Thyroid gland (tissue), 4 donors: Measurements from ENCODE around the gene KIAA2012. TPM values are rescaled to one million over a fixed set of nuclear protein-coding genes. Genes with fewer than 3 reads are reported as not detected.

ENCODE experiments used
- DNase-seq, 2 donors: peaks; one replicate each; pipeline ENCODE4 v3.0.0-alpha.2; 2019
- H3K27ac ChIP-seq, 3 donors: fragments of 200-600 bp; sonication (generic); 1 replicate in 2 of 3; 2 replicates in 1 of 3; pipeline ENCODE4 v1.5.1; 2016 to 2019; ENCODE audit warnings: mild to moderate bottlenecking in 1 of 3, moderate library complexity in 1 of 3
- H3K27me3 ChIP-seq: fragments of 200-600 bp; sonication (generic); one replicate; pipeline ENCODE4 v1.5.1; 2019
- H3K36me3 ChIP-seq, 2 donors: fragments of 200-600 bp; sonication (generic); one replicate each; pipeline ENCODE4 v1.5.1; 2016 to 2019
- H3K4me1 ChIP-seq, 2 donors: fragments of 200-600 bp; sonication (generic); one replicate each; pipeline ENCODE4 v1.5.1; 2017 to 2019
- H3K4me3 ChIP-seq, 3 donors: fragments of 200-600 bp; sonication (generic); replicated peaks in 1 of 3; 1 replicate in 2 of 3; 2 replicates in 1 of 3; pipeline ENCODE4 v1.5.1; 2016; ENCODE audit warnings: mild to moderate bottlenecking in 1 of 3
- H3K9me3 ChIP-seq: fragments of 200-600 bp; sonication (generic); one replicate; pipeline ENCODE4 v1.5.1; 2017
- CTCF ChIP-seq, 6 experiments: fragments of 200-600 bp in 3 of 6; fragments of 450-650 bp in 3 of 6; sonication (generic) in 3 of 6; IDR thresholded peaks; one replicate each; pipeline ENCODE4 v1.5.1; 2016 to 2019; ENCODE audit warnings: antibody characterized with exemption in 6 of 6, mild to moderate bottlenecking in 2 of 6, inconsistent platforms in 1 of 6, moderate library complexity in 1 of 6
- POLR2A ChIP-seq, 2 donors: fragments of 450-650 bp; IDR thresholded peaks; one replicate each; pipeline ENCODE4 v1.6.1; 2017; ENCODE audit warnings: antibody characterized with exemption in 2 of 2, mild to moderate bottlenecking in 2 of 2, moderate library complexity in 1 of 2
- WGBS, 2 donors: methylation state at CpG; one replicate each; pipeline ENCODE4 v1.1.5; 2017; 5-methylcytosine and 5-hydroxymethylcytosine counted together
- intact Hi-C: fragments of 100-400 bp; cut with DNase I; formaldehyde crosslinking; loops from one replicate; pipeline ENCODE4 v1.15.1; 2023
- total RNA-seq, 4 donors: library from RNA; depleted of rRNA; stranded (reverse); fragments of >200 nt; gene quantifications; one replicate each; pipeline ENCODE4 v1.2.3, GENCODE V29; 2016

Gene KIAA2012
- total RNA-seq, 4 donors from 2014 or later, result not detected

- peak overlapping the region; percentile 80 to 92 (median 86) for H3K27ac ChIP-seq
- H3K36me3 ChIP-seq, result no peaks in the 10 kb centered on the region
- DNase-seq, result peak; percentile 34 to 39
- H3K27me3 ChIP-seq, result no peaks in the 10 kb centered on the region
- H3K9me3 ChIP-seq, result no peaks in the 10 kb centered on the region
- TF ChIP-seq POLR2A (IDR thresholded peaks at IDR 0.05) (no peak), CTCF (IDR thresholded peaks at IDR 0.05) (no peak)
- 1 to 3% methylated on average over 13 to 48 of the region's 105 CpGs for WGBS, 2 donors
- intact Hi-C loops, result loop anchor here (5.0 kb wide), 1 partner anchor 252 kb away; the partner anchor contains the start of gene ALS2
- H3K4me3 ChIP-seq, result peak overlapping the region; percentile 65 to 93 (median 73)
- H3K4me1 ChIP-seq, result peaks cover 22 to 41% of the 10 kb centered on the region in 2 donors
These were observed 38.6 kb upstream of the KIAA2012 start for GRCh38 chr2:202034249-202035088.

GRCh38 chr2:202035089-202035940 is 37.7 kb upstream of the KIAA2012 start:
- TF ChIP-seq POLR2A (IDR thresholded peaks at IDR 0.05) (no peak), CTCF (IDR thresholded peaks at IDR 0.05) (peak in 5 of 6 experiments; percentile 12 to 44 (median 22))
- Histone ChIP-seq H3K4me3 (peak overlapping the region in 2 of 3 donors; percentile 65 to 93), H3K27ac (no peak overlapping the region), H3K9me3 (no peaks in the 10 kb centered on the region), H3K27me3 (no peaks in the 10 kb centered on the region), H3K4me1 (peaks cover 25 to 46% of the 10 kb centered on the region in 2 donors), H3K36me3 (no peaks in the 10 kb centered on the region)
- intact Hi-C loops, result no loop called here
- WGBS, 2 donors, result 21 to 30% methylated on average over 2 to 27 of the region's 78 CpGs
- peak; percentile 48 to 49 for DNase-seq

GRCh38 chr2:202035941-202036372 is 37.1 kb upstream of the KIAA2012 start:
- no peak for TF ChIP-seq POLR2A (IDR thresholded peaks at IDR 0.05)
- TF ChIP-seq CTCF (IDR thresholded peaks at IDR 0.05), result no peak
- H3K4me1 ChIP-seq, result peaks cover 25 to 46% of the 10 kb centered on the region in 2 donors
- no peak overlapping the region for H3K4me3 ChIP-seq
- H3K27me3 ChIP-seq, result no peaks in the 10 kb centered on the region
- 64 to 83% methylated on average over 28 to 31 of the region's 32 CpGs for WGBS, 2 donors
- DNase-seq, result no peak
- no peaks in the 10 kb centered on the region for H3K36me3 ChIP-seq
- no peaks in the 10 kb centered on the region for H3K9me3 ChIP-seq
- intact Hi-C loops, result no loop called here
- H3K27ac ChIP-seq, result no peak overlapping the region

GRCh38 chr2:202036601-202037037 is 36.4 kb upstream of the KIAA2012 start:
- Histone ChIP-seq H3K4me3 (no peak overlapping the region), H3K27ac (no peak overlapping the region), H3K9me3 (no peaks in the 10 kb centered on the region), H3K4me1 (peaks cover 25 to 46% of the 10 kb centered on the region in 2 donors), H3K27me3 (no peaks in the 10 kb centered on the region), H3K36me3 (no peaks in the 10 kb centered on the region)
- intact Hi-C loops, result no loop called here
- TF ChIP-seq CTCF (IDR thresholded peaks at IDR 0.05) (no peak), POLR2A (IDR thresholded peaks at IDR 0.05) (no peak)
- DNase-seq, result no peak
- 69 to 73% methylated on average over 13 to 15 of the region's 15 CpGs for WGBS, 2 donors
